ENCODE data around the gene CLTCL1.

DNA sequence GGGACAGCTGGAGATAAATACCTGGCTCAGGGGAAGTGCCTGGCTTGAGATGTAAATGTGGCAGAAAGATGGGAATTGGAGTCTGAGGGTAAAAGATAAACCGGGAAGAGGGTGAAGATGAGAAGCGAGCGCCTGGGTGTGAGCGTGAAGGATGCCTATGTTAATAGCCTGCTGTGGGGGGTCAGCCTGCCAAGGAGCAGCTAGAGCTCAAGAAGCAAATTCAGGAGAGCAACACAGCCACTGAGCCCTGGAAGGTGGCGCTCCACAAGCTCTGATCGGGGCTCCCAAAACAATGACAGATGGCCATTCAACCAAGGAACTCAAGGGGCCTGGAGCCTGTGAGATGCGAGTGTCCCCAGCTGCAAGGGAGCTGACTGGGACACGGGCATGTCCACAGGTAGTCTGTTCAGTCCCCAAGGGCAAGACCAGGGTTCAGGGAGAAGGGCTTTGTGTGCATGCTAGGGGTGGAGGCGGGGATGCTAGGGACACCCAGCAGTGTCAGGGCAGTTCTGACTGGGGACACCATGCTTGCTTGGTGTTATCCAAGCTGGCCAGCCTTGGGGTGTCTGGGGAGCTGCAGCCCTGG is 144.2 kb downstream of the CLTCL1 start:
- no peak for TF ChIP-seq POLR2A (IDR thresholded peaks at IDR 0.05)
- TF ChIP-seq, protein P1, sequence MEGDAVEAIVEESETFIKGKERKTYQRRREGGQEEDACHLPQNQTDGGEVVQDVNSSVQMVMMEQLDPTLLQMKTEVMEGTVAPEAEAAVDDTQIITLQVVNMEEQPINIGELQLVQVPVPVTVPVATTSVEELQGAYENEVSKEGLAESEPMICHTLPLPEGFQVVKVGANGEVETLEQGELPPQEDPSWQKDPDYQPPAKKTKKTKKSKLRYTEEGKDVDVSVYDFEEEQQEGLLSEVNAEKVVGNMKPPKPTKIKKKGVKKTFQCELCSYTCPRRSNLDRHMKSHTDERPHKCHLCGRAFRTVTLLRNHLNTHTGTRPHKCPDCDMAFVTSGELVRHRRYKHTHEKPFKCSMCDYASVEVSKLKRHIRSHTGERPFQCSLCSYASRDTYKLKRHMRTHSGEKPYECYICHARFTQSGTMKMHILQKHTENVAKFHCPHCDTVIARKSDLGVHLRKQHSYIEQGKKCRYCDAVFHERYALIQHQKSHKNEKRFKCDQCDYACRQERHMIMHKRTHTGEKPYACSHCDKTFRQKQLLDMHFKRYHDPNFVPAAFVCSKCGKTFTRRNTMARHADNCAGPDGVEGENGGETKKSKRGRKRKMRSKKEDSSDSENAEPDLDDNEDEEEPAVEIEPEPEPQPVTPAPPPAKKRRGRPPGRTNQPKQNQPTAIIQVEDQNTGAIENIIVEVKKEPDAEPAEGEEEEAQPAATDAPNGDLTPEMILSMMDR (IDR thresholded peaks at IDR 0.05), result no peak
